Retinal pigment epithelial cell (primary cell): ENCODE measurements around the gene RINT1.
"Not testable (repeated sequence)": the region's sequence is repeated elsewhere in the genome, so short reads cannot be mapped to it uniquely, and the experiment has no call there.

Experiments
- DNase-seq: peaks from one replicate; pipeline ENCODE4 v3.0.0-alpha.2; 2010; ENCODE audit warnings: low read depth
- H3K4me3 ChIP-seq: 2 replicates; pipeline ENCODE4 v1.5.1; 2011; ENCODE audit warnings: mild to moderate bottlenecking, low read length, control low read depth, moderate library complexity
- CTCF ChIP-seq: conservative IDR thresholded peaks from 2 replicates; pipeline ENCODE4 v1.5.1; 2011; ENCODE audit warnings: low read depth, low read length, control low read depth, inconsistent platforms

RINT1 gene

GRCh38 chr7:105521717-105522463 is 10.1 kb upstream of the RINT1 start, which contains the start of gene PUS7:
PUS7 (minus strand) TSS chr7:105522271; CDS start chr7:105508512, 13,759 bp downstream.
- peak; percentile 59 for DNase-seq
- no peak for TF ChIP-seq CTCF
- H3K4me3 ChIP-seq, result peak within 1 kb of the TSS; percentile 77

GRCh38 chr7:105524423-105524822 is 7.6 kb upstream of the RINT1 start:
- H3K4me3 ChIP-seq, DNase-seq: not testable (repeated sequence)

GRCh38 chr7:105524840-105525239 is 7.2 kb upstream of the RINT1 start:
- H3K4me3 ChIP-seq, result no peak overlapping the region
- no peak for TF ChIP-seq CTCF
- DNase-seq, result no peak

- H3K4me3 ChIP-seq, DNase-seq: not testable (repeated sequence)
These were observed 4.3 kb upstream of the RINT1 start for GRCh38 chr7:105527737-105528136.

GRCh38 chr7:105530126-105530525 is 1.9 kb upstream of the RINT1 start:
- TF ChIP-seq CTCF, result no peak
- no peak overlapping the region for H3K4me3 ChIP-seq
- no peak for DNase-seq

GRCh38 chr7:105530546-105530945 is 1.5 kb upstream of the RINT1 start:
- no peak for TF ChIP-seq CTCF
- DNase-seq, result no peak
- H3K4me3 ChIP-seq, result no peak overlapping the region

- no peak for TF ChIP-seq CTCF
- peak overlapping the region; percentile 95 for H3K4me3 ChIP-seq
- no peak for DNase-seq
These were observed 884 bp downstream of the RINT1 start for GRCh38 chr7:105532709-105533460.

- DNase-seq, result no peak
These were observed 6.3 kb downstream of the RINT1 start for GRCh38 chr7:105538339-105538738.

More at GRCh38 chr7:105538339-105538738, 6.3 kb downstream of the RINT1 start:
- TF ChIP-seq CTCF, result no peak
- no peak overlapping the region for H3K4me3 ChIP-seq
